ENCODE measurements around the gene HOOK2. TPM values are rescaled to one million over a fixed set of nuclear protein-coding genes. Genes with fewer than 3 reads are reported as not detected.

The HOOK2 gene
- total and polyA plus RNA-seq, 2 donors from 2014 or later: 41.8 to 58.1 TPM

DNA sequence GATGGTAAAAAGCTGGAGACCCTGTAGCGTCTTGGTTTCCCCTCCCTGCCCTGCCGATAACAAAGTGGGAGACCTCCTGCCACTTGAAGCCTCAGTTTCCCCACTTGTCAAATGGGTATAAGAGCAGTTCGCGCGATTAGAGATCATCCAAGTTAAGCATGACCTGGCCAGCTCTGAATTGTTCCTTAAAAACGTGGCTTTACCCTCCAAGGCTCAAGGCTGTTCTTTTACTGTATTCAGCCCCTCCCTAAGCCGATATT lies 52.0 kb downstream of the HOOK2 start:
- FAIRE-seq: no peak
- Histone ChIP-seq H3K27me3 (ENCODE audit: control insufficient read depth, insufficient read depth, low read length) (no peaks in the 10 kb centered on the region), H3K4me1 (ENCODE audit: control insufficient read depth in 2 of 3, insufficient read depth in 2 of 3, low read depth in 1 of 3, low read length in 3 of 3) (peaks cover 0 to 22% (median 14%) of the 10 kb centered on the region in 3 donors), H3K36me3 (ENCODE audit: control insufficient read depth in 2 of 3, insufficient read depth in 3 of 3, low read length in 3 of 3) (peaks cover 4 to 6% (median 5%) of the 10 kb centered on the region in 3 donors), H3K27ac (ENCODE audit: low read depth in 2 of 2, low read length in 2 of 2) (peak overlapping the region; percentile 45 to 59), H3K9me3 (ENCODE audit: control insufficient read depth in 2 of 3, insufficient read depth in 1 of 3, low read length in 3 of 3) (no peaks in the 10 kb centered on the region), H3K4me3 (ENCODE audit: low read length in 3 of 3) (peak overlapping the region; percentile 62 to 83 (median 71)), H3K9ac (ENCODE audit: low read length in 3 of 3) (peak overlapping the region; percentile 50 to 81 (median 81))
- DNase-seq: no peak
- TF ChIP-seq, protein P1, sequence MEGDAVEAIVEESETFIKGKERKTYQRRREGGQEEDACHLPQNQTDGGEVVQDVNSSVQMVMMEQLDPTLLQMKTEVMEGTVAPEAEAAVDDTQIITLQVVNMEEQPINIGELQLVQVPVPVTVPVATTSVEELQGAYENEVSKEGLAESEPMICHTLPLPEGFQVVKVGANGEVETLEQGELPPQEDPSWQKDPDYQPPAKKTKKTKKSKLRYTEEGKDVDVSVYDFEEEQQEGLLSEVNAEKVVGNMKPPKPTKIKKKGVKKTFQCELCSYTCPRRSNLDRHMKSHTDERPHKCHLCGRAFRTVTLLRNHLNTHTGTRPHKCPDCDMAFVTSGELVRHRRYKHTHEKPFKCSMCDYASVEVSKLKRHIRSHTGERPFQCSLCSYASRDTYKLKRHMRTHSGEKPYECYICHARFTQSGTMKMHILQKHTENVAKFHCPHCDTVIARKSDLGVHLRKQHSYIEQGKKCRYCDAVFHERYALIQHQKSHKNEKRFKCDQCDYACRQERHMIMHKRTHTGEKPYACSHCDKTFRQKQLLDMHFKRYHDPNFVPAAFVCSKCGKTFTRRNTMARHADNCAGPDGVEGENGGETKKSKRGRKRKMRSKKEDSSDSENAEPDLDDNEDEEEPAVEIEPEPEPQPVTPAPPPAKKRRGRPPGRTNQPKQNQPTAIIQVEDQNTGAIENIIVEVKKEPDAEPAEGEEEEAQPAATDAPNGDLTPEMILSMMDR (IDR thresholded peaks at IDR 0.05; ENCODE audit: borderline replicate concordance, extremely low read depth, insufficient read depth): no peak
- intact Hi-C loops (cut with DNase I): no loop called here

DNA sequence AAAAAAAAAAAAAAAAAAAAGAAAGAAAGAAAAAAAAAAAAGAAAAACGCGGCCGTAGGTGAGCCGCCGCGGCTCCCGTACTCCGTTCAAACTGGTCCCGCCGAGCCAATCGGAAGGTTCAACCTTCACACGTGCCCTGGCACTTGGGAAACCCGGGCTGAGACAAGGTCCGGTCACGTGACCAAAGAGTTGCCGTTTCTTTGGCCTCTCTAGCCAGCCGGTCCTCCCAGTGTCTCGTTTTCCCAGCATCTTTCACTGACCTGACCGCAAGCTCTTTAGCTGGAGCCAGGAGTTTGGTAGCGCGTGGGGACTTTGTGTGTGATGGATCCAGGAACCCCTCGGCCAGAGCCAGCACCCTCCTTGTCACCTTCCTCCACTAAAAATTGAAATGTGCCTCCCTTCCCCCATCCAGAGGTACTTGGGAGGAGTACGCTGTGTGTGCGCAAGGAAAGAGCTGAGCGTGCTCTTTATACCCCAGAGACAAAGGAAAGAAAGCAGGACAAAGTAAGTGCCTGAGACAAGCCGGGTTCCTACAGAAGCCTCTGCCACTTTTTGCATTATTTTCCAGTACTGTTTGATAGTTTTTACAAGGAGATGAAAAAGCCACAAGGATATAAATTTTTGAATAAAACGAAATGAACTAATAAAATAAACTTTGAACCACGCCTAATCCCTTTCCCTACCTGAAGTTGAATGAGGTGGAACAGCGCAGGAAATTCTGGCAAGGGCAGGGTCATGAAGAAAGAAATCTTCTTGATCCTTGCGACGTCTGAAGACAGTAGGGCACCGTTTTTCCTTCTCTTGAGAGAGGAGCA lies 52.6 kb downstream of the HOOK2 start:
- Histone ChIP-seq H3K9me3 (ENCODE audit: control insufficient read depth in 2 of 3, insufficient read depth in 1 of 3, low read length in 3 of 3) (no peaks in the 10 kb centered on the region), H3K36me3 (ENCODE audit: control insufficient read depth in 2 of 3, insufficient read depth in 3 of 3, low read length in 3 of 3) (peaks cover 4 to 6% (median 5%) of the 10 kb centered on the region in 3 donors), H3K9ac (ENCODE audit: low read length in 3 of 3) (peak overlapping the region; percentile 50 to 81 (median 81)), H3K4me1 (ENCODE audit: control insufficient read depth in 2 of 3, insufficient read depth in 2 of 3, low read depth in 1 of 3, low read length in 3 of 3) (peaks cover 0 to 22% (median 14%) of the 10 kb centered on the region in 3 donors), H3K27me3 (ENCODE audit: control insufficient read depth, insufficient read depth, low read length) (no peaks in the 10 kb centered on the region), H3K4me3 (ENCODE audit: low read length in 3 of 3) (peak overlapping the region; percentile 62 to 83 (median 71)), H3K27ac (ENCODE audit: low read depth in 2 of 2, low read length in 2 of 2) (peak overlapping the region; percentile 45 to 89)
- FAIRE-seq (peak; percentile 82), DNase-seq (peak; percentile 97 to 100 (median 99))
- intact Hi-C loops (cut with DNase I): no loop called here
- TF ChIP-seq, protein P1 (IDR thresholded peaks at IDR 0.05; ENCODE audit: borderline replicate concordance, extremely low read depth, insufficient read depth): no peak

DNA sequence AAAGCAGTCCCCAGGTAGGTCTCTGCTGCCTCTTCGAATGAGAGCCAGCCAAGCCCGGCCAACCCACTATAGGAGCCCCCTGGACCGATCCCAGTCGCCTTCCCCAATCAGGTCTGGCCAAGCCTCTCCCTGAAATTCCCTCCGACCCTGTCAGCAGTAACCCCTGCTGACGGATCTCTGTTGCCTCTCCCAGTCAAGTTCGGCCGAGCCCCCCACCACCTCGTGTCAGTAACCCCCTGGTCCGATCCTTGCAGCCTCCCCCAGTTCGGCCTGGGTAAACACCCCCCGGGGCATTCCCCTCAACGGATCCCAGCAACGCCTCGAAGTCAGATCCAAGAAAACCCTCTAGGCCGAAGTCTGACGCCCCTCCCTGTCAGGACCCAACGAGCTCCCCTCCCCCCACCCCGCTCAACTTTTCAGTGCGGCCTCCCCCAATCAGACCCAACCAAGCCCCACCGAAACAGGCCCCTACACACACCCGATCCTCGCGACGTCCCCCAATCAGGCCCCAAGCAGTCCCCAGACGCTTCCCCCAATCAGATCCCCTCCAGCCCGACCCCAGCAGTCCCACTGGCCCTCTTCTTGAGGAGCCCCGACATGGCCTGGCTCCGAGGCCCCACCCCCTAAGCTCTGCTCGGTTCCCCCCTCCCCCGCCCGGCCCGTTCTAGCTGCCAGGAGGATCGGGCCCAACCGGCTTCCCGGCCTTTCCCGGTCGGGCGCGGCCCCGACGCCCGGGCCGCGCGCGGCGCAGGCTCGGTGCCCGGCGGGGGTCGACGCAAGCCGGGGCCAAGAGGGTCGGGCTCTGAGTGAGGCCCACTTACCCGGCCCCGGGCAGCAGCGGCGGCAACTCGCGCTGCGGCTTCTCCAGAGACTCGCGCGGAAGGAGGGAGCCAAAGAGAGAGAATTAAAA lies 53.4 kb downstream of the HOOK2 start:
- intact Hi-C loops (cut with DNase I): no loop called here
- H3K36me3 ChIP-seq (ENCODE audit: control insufficient read depth in 2 of 3, insufficient read depth in 3 of 3, low read length in 3 of 3): peaks cover 4 to 6% (median 6%) of the 10 kb centered on the region in 3 donors
- no peaks in the 10 kb centered on the region for H3K9me3 ChIP-seq (ENCODE audit: control insufficient read depth in 2 of 3, insufficient read depth in 1 of 3, low read length in 3 of 3)
- no peaks in the 10 kb centered on the region for H3K27me3 ChIP-seq (ENCODE audit: control insufficient read depth, insufficient read depth, low read length)
- TF ChIP-seq, protein P1 (IDR thresholded peaks at IDR 0.05; ENCODE audit: borderline replicate concordance, extremely low read depth, insufficient read depth): no peak
- peak overlapping the region; percentile 42 to 71 (median 71) for H3K4me3 ChIP-seq (ENCODE audit: low read length in 3 of 3)
- H3K27ac ChIP-seq (ENCODE audit: low read depth in 2 of 2, low read length in 2 of 2): peak overlapping the region; percentile 76 to 89
- H3K9ac ChIP-seq (ENCODE audit: low read length in 3 of 3): peak overlapping the region; percentile 59 to 99 (median 93)
- peaks cover 0 to 22% (median 14%) of the 10 kb centered on the region in 3 donors for H3K4me1 ChIP-seq (ENCODE audit: control insufficient read depth in 2 of 3, insufficient read depth in 2 of 3, low read depth in 1 of 3, low read length in 3 of 3)
- peak; percentile 81 to 92 (median 90) for DNase-seq
- no peak for FAIRE-seq
